H1 (cell line): ENCODE data around the gene TAL2. TPM values are rescaled to one million over a fixed set of nuclear protein-coding genes. Genes with fewer than 3 reads are reported as not detected.

Experiments
- CTCF ChIA-PET: fragments of 300-600 bp; sonication (Branson Sonifier 250); formaldehyde crosslinking; loops from one replicate; lab custom pipeline; 2021; ENCODE audit not compliant: partially characterized antibody; lab: Charles Lee
- POLR2A ChIA-PET: fragments of 300-600 bp; sonication (Branson Sonifier 250); formaldehyde crosslinking; loops from one replicate; lab custom pipeline; 2021; ENCODE audit warnings: inconsistent platforms; ENCODE audit not compliant: partially characterized antibody; lab: Charles Lee
- DNase-seq, 2 experiments: peaks; one replicate each; pipeline versions ENCODE4 v3.0.0 to v3.0.0-alpha.2; 2010 to 2022; ENCODE audit warnings: low spot score in 2 of 2, low read depth in 1 of 2, mixed read lengths in 1 of 2
- FAIRE-seq: peaks from 2 replicates; lab custom pipeline; 2011; peaks lifted over from hg19 to GRCh38; lab: Jason Lieb, UNC
- H2AFZ ChIP-seq: 2 replicates; pipeline ENCODE4 v1.8.1; 2012; ENCODE audit warnings: low read length, inconsistent platforms
- H2AK5ac ChIP-seq: 2 replicates; pipeline ENCODE4 v1.6.1; 2013; ENCODE audit warnings: low read depth, low read length
- H2BK120ac ChIP-seq: replicated peaks from 2 replicates; pipeline ENCODE3; 2013; ENCODE audit warnings: low read depth, low read length, inconsistent platforms
- H2BK12ac ChIP-seq: 2 replicates; pipeline ENCODE4 v1.6.1; 2013; ENCODE audit warnings: low read depth, low read length
- H2BK15ac ChIP-seq: 2 replicates; pipeline ENCODE4 v1.6.1; 2013; ENCODE audit warnings: low read length
- H2BK20ac ChIP-seq: 2 replicates; pipeline ENCODE4 v1.6.1; 2013; ENCODE audit warnings: low read length
- H2BK5ac ChIP-seq: 2 replicates; pipeline ENCODE4 v1.6.1; 2013; ENCODE audit warnings: low read depth, low read length
- H3K14ac ChIP-seq: 2 replicates; pipeline ENCODE4 v1.6.1; 2013; ENCODE audit warnings: inconsistent platforms; ENCODE audit not compliant: insufficient read length
- H3K18ac ChIP-seq: 2 replicates; pipeline ENCODE4 v1.6.1; 2013; ENCODE audit warnings: low read length; ENCODE audit errors: extremely low read depth
- H3K23ac ChIP-seq: 2 replicates; pipeline ENCODE4 v1.6.1; 2013; ENCODE audit warnings: inconsistent platforms; ENCODE audit not compliant: insufficient read length
- H3K23me2 ChIP-seq: 2 replicates; pipeline ENCODE4 v1.6.1; 2013; ENCODE audit warnings: low read depth, low read length
- H3K27ac ChIP-seq: 2 replicates; pipeline ENCODE4 v1.6.1; 2011; ENCODE audit warnings: low read depth, low read length, inconsistent platforms
- H3K27me3 ChIP-seq, 4 experiments: replicated peaks in 1 of 4; 1 replicate in 1 of 4; 2 replicates in 3 of 4; pipeline versions ENCODE4 v1.6.1 to v1.8.1; 2011 to 2013; ENCODE audit warnings: low read length in 3 of 4, mild to moderate bottlenecking in 3 of 4, inconsistent platforms in 2 of 4, mixed read lengths in 2 of 4, moderate library complexity in 1 of 4; ENCODE audit not compliant: control insufficient read depth in 3 of 4, insufficient read depth in 3 of 4; ENCODE audit errors: extremely low read depth in 1 of 4
- H3K36me3 ChIP-seq, 4 experiments: 2 replicates each; pipeline versions ENCODE4 v1.6.1 to v1.8.1; 2011 to 2013; ENCODE audit warnings: mild to moderate bottlenecking in 4 of 4, low read length in 3 of 4, moderate library complexity in 2 of 4, control low read depth in 1 of 4, inconsistent platforms in 1 of 4; ENCODE audit not compliant: insufficient read depth in 4 of 4, control insufficient read depth in 2 of 4
- H3K4ac ChIP-seq: replicated peaks from 2 replicates; pipeline ENCODE3; 2013; ENCODE audit warnings: low read length, low read depth, mixed read lengths, inconsistent platforms; ENCODE audit not compliant: insufficient read length
- H3K4me1 ChIP-seq, 4 experiments: replicated peaks in 1 of 4; 1 replicate in 1 of 4; 2 replicates in 3 of 4; pipeline versions ENCODE4 v1.6.1 to v1.8.1; 2011 to 2013; ENCODE audit warnings: low read length in 3 of 4, inconsistent platforms in 2 of 4, mixed read lengths in 1 of 4; ENCODE audit not compliant: insufficient read depth in 4 of 4, control insufficient read depth in 3 of 4
- H3K4me2 ChIP-seq, 2 experiments: 2 replicates each; pipeline versions ENCODE4 v1.6.1 to v1.8.1; 2011 to 2013; ENCODE audit warnings: low read depth in 2 of 2, low read length in 2 of 2, control low read depth in 1 of 2, inconsistent platforms in 1 of 2, mild to moderate bottlenecking in 1 of 2; ENCODE audit not compliant: insufficient read depth in 1 of 2
- H3K4me3 ChIP-seq, 4 experiments: fragments of 200-600, 300-600 bp in 1 of 4; sonication (generic), shearing (Covaris generic), sonication (Bioruptor Twin) in 1 of 4; 2 replicates each; pipeline versions ENCODE4 v1.5.1 to v1.8.1; 2011 to 2016; ENCODE audit warnings: low read length in 4 of 4, low read depth in 3 of 4, control low read depth in 2 of 4, inconsistent platforms in 2 of 4, mild to moderate bottlenecking in 2 of 4, mixed read lengths in 1 of 4, moderate library complexity in 1 of 4; ENCODE audit not compliant: insufficient read depth in 2 of 4; ENCODE audit errors: extremely low read depth in 1 of 4
- H3K56ac ChIP-seq: replicated peaks from 2 replicates; pipeline ENCODE3; 2013; ENCODE audit warnings: low read depth, mild to moderate bottlenecking, mixed read lengths, low read length, inconsistent platforms; ENCODE audit not compliant: insufficient read length
- H3K79me1 ChIP-seq: 2 replicates; pipeline ENCODE4 v1.6.1; 2013; ENCODE audit warnings: low read depth, low read length, control low read depth
- H3K79me2 ChIP-seq, 2 experiments: 2 replicates each; pipeline versions ENCODE4 v1.6.1 to v1.8.1; 2012 to 2013; ENCODE audit warnings: low read length in 2 of 2, mild to moderate bottlenecking in 2 of 2, inconsistent platforms in 1 of 2; ENCODE audit not compliant: insufficient read depth in 2 of 2, control insufficient read depth in 1 of 2
- H3K9ac ChIP-seq, 4 experiments: replicated peaks in 1 of 4; 1 replicate in 1 of 4; 2 replicates in 3 of 4; pipeline versions ENCODE4 v1.6.1 to v1.8.1; 2011 to 2013; ENCODE audit warnings: low read depth in 3 of 4, low read length in 3 of 4, control low read depth in 2 of 4, mild to moderate bottlenecking in 2 of 4, moderate library complexity in 2 of 4, inconsistent platforms in 1 of 4; ENCODE audit errors: extremely low read depth in 1 of 4
- H3K9me3 ChIP-seq, 2 experiments: 2 replicates each; pipeline versions ENCODE4 v1.6.1 to v1.8.1; 2012 to 2013; ENCODE audit warnings: mild to moderate bottlenecking in 2 of 2, moderate library complexity in 2 of 2, control low read depth in 1 of 2, inconsistent platforms in 1 of 2, low read depth in 1 of 2, low read length in 1 of 2, mixed read lengths in 1 of 2; ENCODE audit not compliant: insufficient read depth in 2 of 2
- H4K20me1 ChIP-seq, 2 experiments: replicated peaks in 1 of 2; 2 replicates each; pipeline versions ENCODE3 to v1.8.1; 2011 to 2013; ENCODE audit warnings: inconsistent platforms in 2 of 2, low read length in 2 of 2, mild to moderate bottlenecking in 1 of 2; ENCODE audit not compliant: insufficient read depth in 2 of 2, control insufficient read depth in 1 of 2
- H4K5ac ChIP-seq: 2 replicates; pipeline ENCODE4 v1.6.1; 2013; ENCODE audit warnings: low read length, low read depth, mixed read lengths, inconsistent platforms; ENCODE audit not compliant: insufficient read length
- H4K8ac ChIP-seq: 2 replicates; pipeline ENCODE4 v1.8.0; 2013; ENCODE audit warnings: mild to moderate bottlenecking, moderate library complexity, low read length, inconsistent platforms; ENCODE audit not compliant: insufficient read depth; ENCODE audit errors: extremely low read depth
- H4K91ac ChIP-seq: replicated peaks from 2 replicates; pipeline ENCODE3; 2013; ENCODE audit warnings: low read length, mixed read lengths, inconsistent platforms; ENCODE audit not compliant: insufficient read length
- BCL11A ChIP-seq, 2 experiments: IDR thresholded peaks; one replicate each; pipeline ENCODE4 v1.6.1; 2011; ENCODE audit warnings: low read depth in 2 of 2, low read length in 2 of 2, mild to moderate bottlenecking in 2 of 2
- EGR1 ChIP-seq: IDR thresholded peaks from 2 replicates; pipeline ENCODE4 v1.6.1; 2011; ENCODE audit warnings: low read depth, low read length, borderline replicate concordance
- EP300 ChIP-seq, 2 experiments: IDR thresholded peaks; 1 replicate in 1 of 2; 2 replicates in 1 of 2; pipeline ENCODE4 v1.6.1; 2011 to 2012; ENCODE audit warnings: low read depth in 2 of 2, low read length in 2 of 2, mild to moderate bottlenecking in 2 of 2, borderline replicate concordance in 1 of 2, inconsistent platforms in 1 of 2, moderate library complexity in 1 of 2
- FOSL1 ChIP-seq: IDR thresholded peaks from 2 replicates; pipeline ENCODE4 v1.6.1; 2011; ENCODE audit warnings: mild to moderate bottlenecking, low read depth, low read length, moderate library complexity; ENCODE audit not compliant: insufficient read depth
- GABPA ChIP-seq: IDR thresholded peaks from 2 replicates; pipeline ENCODE4 v1.6.1; 2011; ENCODE audit warnings: mild to moderate bottlenecking, low read length, moderate library complexity, borderline replicate concordance; ENCODE audit not compliant: insufficient read depth
- GTF2F1 ChIP-seq: IDR thresholded peaks from 2 replicates; pipeline ENCODE4 v1.6.1; 2012; ENCODE audit warnings: low read depth, low read length, improper control_type of control experiment, borderline replicate concordance
- JUN ChIP-seq: IDR thresholded peaks from 2 replicates; pipeline ENCODE4 v1.6.1; 2011; ENCODE audit warnings: low read depth, mild to moderate bottlenecking, improper control_type of control experiment, low read length
- POLR2A ChIP-seq, 2 experiments: IDR thresholded peaks; 1 replicate in 1 of 2; 2 replicates in 1 of 2; pipeline ENCODE4 v1.6.1; 2011; ENCODE audit warnings: low read depth in 2 of 2, low read length in 2 of 2, mild to moderate bottlenecking in 2 of 2; ENCODE audit errors: control extremely low read depth in 1 of 2
- RFX5 ChIP-seq: IDR thresholded peaks from 2 replicates; pipeline ENCODE4 v1.6.1; 2011; ENCODE audit warnings: low read depth, low read length, improper control_type of control experiment, borderline replicate concordance
- RNF2 ChIP-seq: fragments of 200-900, 300-1000 bp; sonication (generic); IDR thresholded peaks from 2 replicates; pipeline ENCODE4 v1.7.1; 2016; ENCODE audit warnings: borderline replicate concordance, low read depth, mild to moderate bottlenecking, antibody characterized with exemption, low read length; ENCODE audit not compliant: poor library complexity, severe bottlenecking; ENCODE audit errors: missing control alignments
- SP2 ChIP-seq: IDR thresholded peaks from 2 replicates; pipeline ENCODE4 v1.6.1; 2012; ENCODE audit warnings: mild to moderate bottlenecking, low read length, inconsistent platforms
- TEAD4 ChIP-seq: IDR thresholded peaks from 2 replicates; pipeline ENCODE4 v1.6.1; 2012; ENCODE audit warnings: low read depth, low read length, inconsistent platforms, mixed read lengths
- WGBS, 2 experiments: shearing (Covaris generic) in 1 of 2; methylation state at CpG; one replicate each; pipeline versions ENCODE4 v1.1.6 to v1.1.7; 2013 to 2015; ENCODE audit warnings: low lambda C conversion rate in 2 of 2, mixed read lengths in 2 of 2, inconsistent platforms in 1 of 2, low coverage in 1 of 2, missing lambda C conversion rate in 1 of 2; ENCODE audit not compliant: insufficient replicate concordance in 2 of 2, insufficient coverage in 1 of 2, insufficient read length in 1 of 2; ENCODE audit errors: extremely low coverage in 1 of 2, missing lambda C conversion rate in 1 of 2; 5-methylcytosine and 5-hydroxymethylcytosine counted together
- polyA plus RNA-seq, 7 experiments: library from polyadenylated mRNA; depleted of rRNA in 3 of 7; stranded (reverse) in 5 of 7; unstranded in 2 of 7; fragments of >200 nt in 5 of 7; fragments of 200-250 nt in 2 of 7; gene quantifications; 1 replicate in 5 of 7; 2 replicates in 1 of 7; 4 replicates in 1 of 7; pipeline versions ENCODE4 v1.2.1 to v1.2.3, GENCODE V29; 2011 to 2013; ENCODE audit warnings: missing spikeins in 2 of 7, mixed read lengths in 2 of 7
- total RNA-seq: library from RNA; stranded (reverse); fragmentation: NEBNext Ultra II Directional; extraction: Animal tissue kit (Norgen Biotek cat#: 25700); gene quantifications from 2 replicates; pipeline ENCODE4 v1.2.1, GENCODE V29; 2021
- TF ChIP-seq, protein P1 (sequence below): IDR thresholded peaks from 2 replicates; pipeline ENCODE4 v1.6.1; 2012; ENCODE audit warnings: inconsistent platforms
- TF ChIP-seq, protein P2 (sequence below): IDR thresholded peaks from 2 replicates; pipeline ENCODE4 v1.6.1; 2011; ENCODE audit warnings: low read depth, mild to moderate bottlenecking, low read length; ENCODE audit not compliant: insufficient read depth

The TAL2 gene
- total and polyA plus RNA-seq, 2 of the 8 experiments (the other 6 are each of a cell fraction or from before 2014, with no cell fraction given): 0.65 to 0.82 TPM

GRCh38 chr9:105706156-105706555 lies 43.9 kb downstream of the TAL2 start:
- Histone ChIP-seq H3K18ac (no peak overlapping the region), H3K79me1 (no peaks in the 10 kb centered on the region), H3K27me3 (no peaks in the 10 kb centered on the region), H2BK5ac (no peak overlapping the region), H3K79me2 (no peaks in the 10 kb centered on the region; a peak in 1 of 4 replicates), H3K4me2 (no peak overlapping the region), H2AK5ac (no peak overlapping the region), H3K23ac (no peak overlapping the region), H4K8ac (no peak overlapping the region), H3K36me3 (no peaks in the 10 kb centered on the region), H3K56ac (no peak overlapping the region), H3K4ac (no peak overlapping the region), H3K27ac (no peak overlapping the region), H2BK15ac (no peak overlapping the region), H2BK20ac (no peak overlapping the region), H4K5ac (no peak overlapping the region), H3K4me3 (no peak overlapping the region), H2AFZ (no peak overlapping the region), H4K20me1 (no peaks in the 10 kb centered on the region), H3K9ac (no peak overlapping the region), H3K14ac (no peak overlapping the region), H2BK120ac (no peak overlapping the region), H3K9me3 (no peaks in the 10 kb centered on the region), H4K91ac (no peak overlapping the region), H3K23me2 (no peaks in the 10 kb centered on the region), H2BK12ac (no peak overlapping the region), H3K4me1 (no peaks in the 10 kb centered on the region)
- WGBS, 2 experiments: 95% methylated on average over 8 of the region's 8 CpGs; no CpG with 5 or more reads in 1 of the 2 experiments
- POLR2A ChIA-PET: no interaction called here
- DNase-seq: no peak
- FAIRE-seq: no peak
- CTCF ChIA-PET: no interaction called here
- no peak for TF ChIP-seq SP2
- no peak for TF ChIP-seq EGR1
- no peak for TF ChIP-seq FOSL1
- no peak for TF ChIP-seq BCL11A (IDR thresholded peaks at IDR 0.05; ENCODE audit: low read depth in 2 of 2, low read length in 2 of 2)
- no peak for TF ChIP-seq EP300 (IDR thresholded peaks at IDR 0.05; ENCODE audit: borderline replicate concordance in 1 of 2, low read depth in 2 of 2, low read length in 2 of 2)
- no peak for TF ChIP-seq GABPA
- no peak for TF ChIP-seq JUN
- TF ChIP-seq RFX5: no peak
- TF ChIP-seq POLR2A (IDR thresholded peaks at IDR 0.05; ENCODE audit: control extremely low read depth in 1 of 2, low read depth in 2 of 2, low read length in 2 of 2): no peak
- TF ChIP-seq, protein P1, sequence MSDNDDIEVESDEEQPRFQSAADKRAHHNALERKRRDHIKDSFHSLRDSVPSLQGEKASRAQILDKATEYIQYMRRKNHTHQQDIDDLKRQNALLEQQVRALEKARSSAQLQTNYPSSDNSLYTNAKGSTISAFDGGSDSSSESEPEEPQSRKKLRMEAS: no peak
- TF ChIP-seq RNF2: no peak
- TF ChIP-seq GTF2F1: no peak
- no peak for TF ChIP-seq TEAD4
- TF ChIP-seq, protein P2, sequence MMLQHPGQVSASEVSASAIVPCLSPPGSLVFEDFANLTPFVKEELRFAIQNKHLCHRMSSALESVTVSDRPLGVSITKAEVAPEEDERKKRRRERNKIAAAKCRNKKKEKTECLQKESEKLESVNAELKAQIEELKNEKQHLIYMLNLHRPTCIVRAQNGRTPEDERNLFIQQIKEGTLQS: no peak
